Neural progenitor cell (in vitro differentiated cells): ENCODE data around the gene PPP2R2C. TPM values are rescaled to one million over a fixed set of nuclear protein-coding genes. Genes with fewer than 3 reads are reported as not detected.
A peak's percentile ranks its signal among the peaks of the same experiment; 100 is the strongest.

ENCODE experiments used
- DNase-seq: peaks from one replicate; pipeline ENCODE4 v3.0.0-alpha.2; 2016; ENCODE audit warnings: low spot score
- H2AFZ ChIP-seq: fragments of 200-600 bp; sonication (generic); replicated peaks from 2 replicates; pipeline ENCODE4 v1.6.1; 2016; ENCODE audit warnings: antibody characterized with exemption
- H3F3A ChIP-seq: fragments of 200-600 bp; sonication (generic); 2 replicates; pipeline ENCODE4 v1.6.1; 2016; ENCODE audit warnings: antibody characterized with exemption, low read depth
- H3K27ac ChIP-seq: fragments of 200-600 bp; sonication (generic); 2 replicates; pipeline ENCODE4 v1.5.1; 2016; ENCODE audit warnings: mild to moderate bottlenecking
- H3K27me3 ChIP-seq: fragments of 200-600 bp; sonication (generic); 2 replicates; pipeline ENCODE4 v1.6.1; 2016; ENCODE audit warnings: mild to moderate bottlenecking, moderate library complexity
- H3K36me3 ChIP-seq: fragments of 200-600 bp; sonication (generic); 2 replicates; pipeline ENCODE4 v1.5.1; 2016
- H3K4me1 ChIP-seq: fragments of 200-600 bp; sonication (generic); 2 replicates; pipeline ENCODE4 v1.6.1; 2016; ENCODE audit warnings: mixed run types
- H3K4me2 ChIP-seq: fragments of 200-600 bp; sonication (generic); 2 replicates; pipeline ENCODE4 v1.6.1; 2016
- H3K4me3 ChIP-seq: fragments of 200-600 bp; sonication (generic); 2 replicates; pipeline ENCODE4 v1.5.1; 2016
- H3K79me2 ChIP-seq: fragments of 200-600 bp; sonication (generic); 2 replicates; pipeline ENCODE4 v1.6.1; 2016; ENCODE audit warnings: low read depth
- H3K9ac ChIP-seq: fragments of 200-600 bp; sonication (generic); 2 replicates; pipeline ENCODE4 v1.6.1; 2016
- H3K9me3 ChIP-seq: fragments of 200-600 bp; sonication (generic); 2 replicates; pipeline ENCODE4 v1.5.1; 2016; ENCODE audit warnings: low read depth
- H4K20me1 ChIP-seq: fragments of 200-600 bp; sonication (generic); 2 replicates; pipeline ENCODE4 v1.6.1; 2016; ENCODE audit warnings: low read depth
- H3K27ac Mint-ChIP-seq: 3 replicates; pipeline ENCODE4 v1.8.0; 2021; ENCODE audit warnings: mixed read lengths
- H3K27me3 Mint-ChIP-seq: 2 replicates; pipeline ENCODE4 v1.8.0; 2022; ENCODE audit warnings: low read depth, mild to moderate bottlenecking, inconsistent platforms, moderate library complexity, mixed read lengths; ENCODE audit not compliant: insufficient read depth
- H3K36me3 Mint-ChIP-seq: 3 replicates; pipeline ENCODE4 v1.8.0; 2021; ENCODE audit warnings: mixed read lengths
- H3K4me1 Mint-ChIP-seq: 3 replicates; pipeline ENCODE4 v1.8.0; 2021; ENCODE audit warnings: mixed read lengths
- H3K4me3 Mint-ChIP-seq: 3 replicates; pipeline ENCODE4 v1.8.0; 2021; ENCODE audit warnings: mild to moderate bottlenecking, moderate library complexity, mixed read lengths
- H3K9me3 Mint-ChIP-seq: 3 replicates; pipeline ENCODE4 v1.8.0; 2020; ENCODE audit warnings: mixed read lengths
- CTCF ChIP-seq: fragments of 200-600 bp; sonication (generic); IDR thresholded peaks from 2 replicates; pipeline ENCODE4 v1.5.1; 2017; ENCODE audit warnings: antibody characterized with exemption, mild to moderate bottlenecking
- EZH2 ChIP-seq: fragments of 200-600 bp; sonication (generic); IDR thresholded peaks from 2 replicates; pipeline ENCODE4 v1.6.1; 2017; ENCODE audit warnings: antibody characterized with exemption, mild to moderate bottlenecking, moderate library complexity
- EZH2phosphoT487 ChIP-seq: fragments of 200-600 bp; sonication (generic); IDR thresholded peaks from 2 replicates; pipeline ENCODE4 v1.6.1; 2017; ENCODE audit warnings: antibody characterized with exemption
- total RNA-seq: library from RNA; depleted of rRNA; stranded (reverse); fragments of >200 nt; gene quantifications from 2 replicates; pipeline ENCODE4 v1.2.3, GENCODE V29; 2015; ENCODE audit warnings: low replicate concordance

Gene PPP2R2C
- total RNA-seq, 1 donor from 2014 or later, result 3.5 TPM

- DNase-seq, result peak; percentile 73
- Mint-ChIP-seq H3K4me1 (peaks cover 13% of the 10 kb centered on the region), H3K9me3 (no peaks in the 10 kb centered on the region), H3K36me3 (no peaks in the 10 kb centered on the region), H3K27me3 (peaks cover 12% of the 10 kb centered on the region), H3K27ac (no peak overlapping the region), H3K4me3 (no peak overlapping the region)
- Histone ChIP-seq H3K36me3 (no peaks in the 10 kb centered on the region), H3K4me2 (no peak overlapping the region), H3F3A (no peaks in the 10 kb centered on the region), H3K27ac (no peak overlapping the region), H3K27me3 (no peaks in the 10 kb centered on the region), H3K9ac (no peak overlapping the region), H3K9me3 (no peaks in the 10 kb centered on the region), H3K4me3 (no peak overlapping the region), H3K4me1 (peaks cover 15% of the 10 kb centered on the region), H2AFZ (no peak overlapping the region), H3K79me2 (no peaks in the 10 kb centered on the region), H4K20me1 (no peaks in the 10 kb centered on the region)
- TF ChIP-seq EZH2phosphoT487 (no peak), CTCF (no peak), EZH2 (no peak)
Observed at GRCh38 chr4:6372649-6373525, 99.5 kb downstream of the PPP2R2C start.

- Histone ChIP-seq H3K27ac (no peak overlapping the region), H3K36me3 (no peaks in the 10 kb centered on the region)
Observed at GRCh38 chr4:6371812-6372211, 100.6 kb downstream of the PPP2R2C start.

GRCh38 chr4:6371271-6371670 is 101.1 kb downstream of the PPP2R2C start:
- Histone ChIP-seq H3K9ac (no peak overlapping the region), H3K4me2 (no peak overlapping the region), H3F3A (no peaks in the 10 kb centered on the region), H2AFZ (no peak overlapping the region), H3K9me3 (no peaks in the 10 kb centered on the region), H3K36me3 (no peaks in the 10 kb centered on the region), H3K27ac (no peak overlapping the region), H3K4me1 (peaks cover 19% of the 10 kb centered on the region), H3K4me3 (no peak overlapping the region), H3K79me2 (no peaks in the 10 kb centered on the region), H3K27me3 (no peaks in the 10 kb centered on the region), H4K20me1 (no peaks in the 10 kb centered on the region)
- Mint-ChIP-seq H3K4me1 (peaks cover 15% of the 10 kb centered on the region), H3K9me3 (no peaks in the 10 kb centered on the region), H3K27me3 (peaks cover 10% of the 10 kb centered on the region), H3K36me3 (no peaks in the 10 kb centered on the region), H3K4me3 (no peak overlapping the region), H3K27ac (no peak overlapping the region)
- TF ChIP-seq CTCF (no peak), EZH2 (no peak), EZH2phosphoT487 (no peak)
- no peak for DNase-seq

More at GRCh38 chr4:6371812-6372211, 100.6 kb downstream of the PPP2R2C start:
- Histone ChIP-seq H3K4me2 (no peak overlapping the region), H2AFZ (no peak overlapping the region), H3K9ac (no peak overlapping the region), H3K4me3 (no peak overlapping the region), H4K20me1 (no peaks in the 10 kb centered on the region), H3K27me3 (no peaks in the 10 kb centered on the region), H3F3A (no peaks in the 10 kb centered on the region), H3K9me3 (no peaks in the 10 kb centered on the region), H3K79me2 (no peaks in the 10 kb centered on the region), H3K4me1 (peaks cover 19% of the 10 kb centered on the region)
- H3K36me3 Mint-ChIP-seq, result no peaks in the 10 kb centered on the region
- TF ChIP-seq EZH2, result no peak
- H3K27ac Mint-ChIP-seq, result no peak overlapping the region
- DNase-seq, result no peak
- no peaks in the 10 kb centered on the region for H3K9me3 Mint-ChIP-seq
- H3K4me3 Mint-ChIP-seq, result no peak overlapping the region
- peaks cover 18% of the 10 kb centered on the region for H3K4me1 Mint-ChIP-seq
- peaks cover 11% of the 10 kb centered on the region for H3K27me3 Mint-ChIP-seq
